Central memory CD8-positive, alpha-beta T cell (primary cell): ENCODE data around the gene FLAD1.
A peak's percentile ranks its signal among the peaks of the same experiment; 100 is the strongest.

Experiments used
- ATAC-seq: fragments of 150-1000 bp; cut with Tn5 transposase; replicated peaks from 2 replicates; pipeline ENCODE4 v1.10.0; 2022; ENCODE audit warnings: mild to moderate bottlenecking, moderate FRiP score, moderate number of reproducible peaks; ENCODE audit not compliant: poor library complexity, severe bottlenecking; ENCODE audit errors: extremely low read depth
- DNase-seq, 2 donors: peaks; one replicate each; pipeline ENCODE4 v3.0.0; 2021; ENCODE audit warnings: low spot score in 2 of 2
- H3K27ac Mint-ChIP-seq: one replicate; pipeline ENCODE4 v1.8.0; 2022; ENCODE audit warnings: low read depth, mild to moderate bottlenecking, moderate library complexity, mixed read lengths
- H3K27me3 Mint-ChIP-seq: one replicate; pipeline ENCODE4 v1.8.0; 2022; ENCODE audit warnings: mixed read lengths
- H3K36me3 Mint-ChIP-seq: one replicate; pipeline ENCODE4 v1.8.0; 2022; ENCODE audit warnings: mild to moderate bottlenecking, moderate library complexity, mixed read lengths; ENCODE audit not compliant: insufficient read depth
- H3K4me1 Mint-ChIP-seq: one replicate; pipeline ENCODE4 v1.8.0; 2022; ENCODE audit warnings: mixed read lengths
- H3K4me3 Mint-ChIP-seq: one replicate; pipeline ENCODE4 v1.8.0; 2022; ENCODE audit warnings: mild to moderate bottlenecking, moderate library complexity, mixed read lengths
- H3K9me3 Mint-ChIP-seq: one replicate; pipeline ENCODE4 v1.8.0; 2022; ENCODE audit warnings: mixed read lengths

The FLAD1 gene

DNA sequence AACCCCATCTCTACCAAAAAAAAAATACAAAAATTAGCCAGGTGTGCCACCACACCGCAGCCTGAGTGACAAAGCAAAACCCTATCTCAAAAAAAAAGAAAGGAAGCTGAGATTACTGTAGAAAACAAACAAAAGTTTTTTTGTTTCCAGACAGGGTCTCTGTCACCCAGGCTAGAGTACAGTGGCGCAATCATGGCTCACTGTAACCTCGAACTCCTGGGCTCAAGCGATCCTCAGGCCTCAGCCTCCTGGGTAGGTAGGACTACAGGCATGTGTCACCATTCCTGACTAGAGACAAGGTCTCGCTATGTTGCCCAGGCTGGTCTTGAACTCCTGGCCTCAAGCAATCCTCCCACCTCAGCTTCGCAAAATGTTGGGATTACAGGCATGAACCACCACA lies 18.8 kb upstream of the FLAD1 start:
- no peaks in the 10 kb centered on the region for H3K27me3 Mint-ChIP-seq
- ATAC-seq (no peak), DNase-seq (no peak)
- H3K27ac Mint-ChIP-seq, result no peak overlapping the region
- peaks cover 42% of the 10 kb centered on the region for H3K36me3 Mint-ChIP-seq
- no peaks in the 10 kb centered on the region for H3K9me3 Mint-ChIP-seq
- H3K4me1 Mint-ChIP-seq, result peaks cover 40% of the 10 kb centered on the region
- no peak overlapping the region for H3K4me3 Mint-ChIP-seq

DNA sequence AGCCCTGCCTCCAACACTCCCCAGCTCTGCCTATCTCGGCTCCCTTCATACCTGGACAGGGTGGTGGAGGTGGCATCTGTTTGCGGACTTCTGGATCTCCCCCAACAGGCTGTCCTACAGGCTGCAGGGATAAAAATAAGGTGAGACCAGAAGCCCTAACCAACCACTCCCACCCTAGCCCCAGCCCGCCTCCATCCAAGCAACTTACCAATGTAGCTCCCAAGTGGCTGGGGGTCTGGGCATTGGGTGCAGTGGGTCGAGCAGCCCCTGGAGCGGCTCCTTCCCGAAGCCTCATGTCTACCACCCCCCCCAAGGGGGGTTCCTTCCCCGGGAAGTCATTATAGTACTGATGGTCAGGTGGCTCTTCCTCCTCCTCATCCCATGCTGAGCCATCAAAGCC lies 17.0 kb upstream of the FLAD1 start:
- peaks cover 40% of the 10 kb centered on the region for H3K36me3 Mint-ChIP-seq
- H3K27me3 Mint-ChIP-seq, result no peaks in the 10 kb centered on the region
- DNase-seq (no peak), ATAC-seq (no peak)
- no peaks in the 10 kb centered on the region for H3K9me3 Mint-ChIP-seq
- H3K4me3 Mint-ChIP-seq, result no peak overlapping the region
- H3K27ac Mint-ChIP-seq, result no peak overlapping the region
- peaks cover 39% of the 10 kb centered on the region for H3K4me1 Mint-ChIP-seq

- Mint-ChIP-seq H3K27ac (no peak overlapping the region), H3K36me3 (peaks cover 34% of the 10 kb centered on the region)
Measured at GRCh38 chr1:154967331-154967950, 15.7 kb upstream of the FLAD1 start.

GRCh38 chr1:154968731-154969130 lies 14.4 kb upstream of the FLAD1 start:
- peak overlapping the region; percentile 72 for H3K27ac Mint-ChIP-seq
- H3K27me3 Mint-ChIP-seq, result no peaks in the 10 kb centered on the region
- DNase-seq, result no peak
- no peaks in the 10 kb centered on the region for H3K9me3 Mint-ChIP-seq
- H3K4me1 Mint-ChIP-seq, result peaks cover 45% of the 10 kb centered on the region
- H3K36me3 Mint-ChIP-seq, result peaks cover 30% of the 10 kb centered on the region
- H3K4me3 Mint-ChIP-seq, result no peak overlapping the region
- no peak for ATAC-seq

More at GRCh38 chr1:154967331-154967950, 15.7 kb upstream of the FLAD1 start:
- no peak for DNase-seq
- H3K9me3 Mint-ChIP-seq, result no peaks in the 10 kb centered on the region
- ATAC-seq, result no peak
- no peak overlapping the region for H3K4me3 Mint-ChIP-seq
- no peaks in the 10 kb centered on the region for H3K27me3 Mint-ChIP-seq
- H3K4me1 Mint-ChIP-seq, result peaks cover 46% of the 10 kb centered on the region

DNA sequence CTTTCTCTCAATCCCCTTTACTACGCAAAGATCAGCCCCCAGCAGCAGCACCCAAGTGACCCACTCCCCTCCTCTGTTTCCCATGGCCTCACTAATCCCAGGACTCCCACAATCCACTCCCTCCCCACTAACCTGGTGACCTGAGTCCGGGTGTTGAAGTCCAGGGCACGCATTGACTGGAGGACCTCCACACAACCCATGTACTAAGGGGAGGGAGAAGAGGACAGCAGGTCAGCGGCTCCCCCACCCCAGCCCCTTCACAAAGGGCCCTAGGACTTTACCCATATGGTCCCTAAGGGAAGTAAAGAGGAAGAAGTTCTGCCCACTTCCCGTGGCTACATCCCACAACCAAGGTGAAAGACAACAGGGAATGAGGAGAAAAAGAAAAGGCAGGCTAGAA lies 13.9 kb upstream of the FLAD1 start:
- H3K9me3 Mint-ChIP-seq, result no peaks in the 10 kb centered on the region
- H3K4me3 Mint-ChIP-seq, result no peak overlapping the region
- no peak for ATAC-seq
- H3K4me1 Mint-ChIP-seq, result peaks cover 42% of the 10 kb centered on the region
- H3K27me3 Mint-ChIP-seq, result no peaks in the 10 kb centered on the region
- no peak for DNase-seq
- peaks cover 26% of the 10 kb centered on the region for H3K36me3 Mint-ChIP-seq
- H3K27ac Mint-ChIP-seq, result peak overlapping the region; percentile 72

- H3K27ac Mint-ChIP-seq, result peak overlapping the region; percentile 72
- peaks cover 22% of the 10 kb centered on the region for H3K36me3 Mint-ChIP-seq
- peaks cover 42% of the 10 kb centered on the region for H3K4me1 Mint-ChIP-seq
- H3K27me3 Mint-ChIP-seq, result no peaks in the 10 kb centered on the region
- no peak overlapping the region for H3K4me3 Mint-ChIP-seq
- no peak for ATAC-seq
- no peak for DNase-seq
- H3K9me3 Mint-ChIP-seq, result no peaks in the 10 kb centered on the region
Measured at GRCh38 chr1:154969860-154970452, 13.2 kb upstream of the FLAD1 start.

- Mint-ChIP-seq H3K36me3 (peaks cover 19% of the 10 kb centered on the region), H3K27me3 (no peaks in the 10 kb centered on the region), H3K4me3 (peak within 1 kb of the TSS; percentile 29), H3K9me3 (no peaks in the 10 kb centered on the region), H3K4me1 (peaks cover 42% of the 10 kb centered on the region), H3K27ac (peak within 1 kb of the TSS; percentile 72)
- DNase-seq (no peak), ATAC-seq (no peak)
Measured at GRCh38 chr1:154970631-154971340, 12.4 kb upstream of the FLAD1 start, which contains the start of gene SHC1. SHC1 (minus strand) TSS chr1:154970747; CDS start chr1:154970526, 221 bp downstream.

DNA sequence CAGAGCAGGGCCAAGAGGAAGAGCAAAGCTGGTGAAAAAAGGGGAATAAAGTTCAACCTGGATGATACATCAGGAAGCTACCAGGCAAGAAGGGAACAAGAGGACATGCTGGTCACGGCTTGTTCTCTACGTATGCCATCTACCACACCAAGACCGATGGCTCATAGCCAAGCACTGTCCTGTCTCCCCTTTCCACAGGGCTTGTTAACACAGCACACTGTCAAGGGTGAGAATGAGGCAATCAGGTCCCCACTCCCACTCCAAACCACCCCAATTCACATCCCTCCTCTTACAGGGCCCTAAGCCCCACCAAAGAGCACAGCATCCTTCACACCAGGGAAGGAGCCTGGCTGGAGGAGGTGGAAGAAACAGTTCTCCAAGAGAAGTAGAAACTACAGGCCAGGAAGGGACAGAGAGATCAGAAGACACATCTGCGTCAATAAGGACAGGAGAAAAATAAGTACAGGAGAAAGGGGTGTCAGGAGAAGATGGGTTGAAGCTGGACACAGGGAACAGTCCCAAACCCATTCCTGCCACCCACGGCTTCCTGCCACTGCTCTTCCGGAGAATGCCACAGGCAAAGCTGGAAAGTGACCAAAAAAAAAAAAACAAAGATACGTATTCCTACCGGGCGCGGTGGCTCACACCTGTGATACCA lies 11.7 kb upstream of the FLAD1 start:
- no peaks in the 10 kb centered on the region for H3K27me3 Mint-ChIP-seq
- H3K4me3 Mint-ChIP-seq, result peak overlapping the region; percentile 29
- peak overlapping the region; percentile 72 for H3K27ac Mint-ChIP-seq
- H3K36me3 Mint-ChIP-seq, result peaks cover 17% of the 10 kb centered on the region
- H3K9me3 Mint-ChIP-seq, result no peaks in the 10 kb centered on the region
- H3K4me1 Mint-ChIP-seq, result peaks cover 42% of the 10 kb centered on the region
- ATAC-seq (no peak), DNase-seq (no peak)

- Mint-ChIP-seq H3K27ac (no peak overlapping the region), H3K4me3 (no peak overlapping the region), H3K4me1 (peaks cover 42% of the 10 kb centered on the region), H3K27me3 (no peaks in the 10 kb centered on the region), H3K36me3 (peaks cover 14% of the 10 kb centered on the region), H3K9me3 (no peaks in the 10 kb centered on the region)
- DNase-seq (no peak), ATAC-seq (no peak)
Measured at GRCh38 chr1:154972213-154972516, 11.0 kb upstream of the FLAD1 start.

- H3K4me3 Mint-ChIP-seq, result no peak overlapping the region
Measured at GRCh38 chr1:154972517-154973343, 10.4 kb upstream of the FLAD1 start.

GRCh38 chr1:154973344-154974101 lies 9.6 kb upstream of the FLAD1 start:
- DNase-seq (peak; percentile 83 to 85), ATAC-seq (peak; percentile 15)
- Mint-ChIP-seq H3K4me1 (peaks cover 36% of the 10 kb centered on the region), H3K27ac (no peak overlapping the region), H3K27me3 (no peaks in the 10 kb centered on the region), H3K9me3 (no peaks in the 10 kb centered on the region), H3K4me3 (no peak overlapping the region), H3K36me3 (peaks cover 7% of the 10 kb centered on the region)

More at GRCh38 chr1:154972517-154973343, 10.4 kb upstream of the FLAD1 start:
- no peaks in the 10 kb centered on the region for H3K27me3 Mint-ChIP-seq
- H3K4me1 Mint-ChIP-seq, result peaks cover 42% of the 10 kb centered on the region
- ATAC-seq (no peak), DNase-seq (no peak)
- H3K27ac Mint-ChIP-seq, result no peak overlapping the region
- peaks cover 12% of the 10 kb centered on the region for H3K36me3 Mint-ChIP-seq
- no peaks in the 10 kb centered on the region for H3K9me3 Mint-ChIP-seq
